IPS-11a (cell line): ENCODE measurements around the gene UACA.

Experiments
- H3K4me3 ChIP-seq: one replicate; pipeline ENCODE4 v1.5.1; 2013; ENCODE audit warnings: low read depth, low read length, control low read depth

The UACA gene

DNA sequence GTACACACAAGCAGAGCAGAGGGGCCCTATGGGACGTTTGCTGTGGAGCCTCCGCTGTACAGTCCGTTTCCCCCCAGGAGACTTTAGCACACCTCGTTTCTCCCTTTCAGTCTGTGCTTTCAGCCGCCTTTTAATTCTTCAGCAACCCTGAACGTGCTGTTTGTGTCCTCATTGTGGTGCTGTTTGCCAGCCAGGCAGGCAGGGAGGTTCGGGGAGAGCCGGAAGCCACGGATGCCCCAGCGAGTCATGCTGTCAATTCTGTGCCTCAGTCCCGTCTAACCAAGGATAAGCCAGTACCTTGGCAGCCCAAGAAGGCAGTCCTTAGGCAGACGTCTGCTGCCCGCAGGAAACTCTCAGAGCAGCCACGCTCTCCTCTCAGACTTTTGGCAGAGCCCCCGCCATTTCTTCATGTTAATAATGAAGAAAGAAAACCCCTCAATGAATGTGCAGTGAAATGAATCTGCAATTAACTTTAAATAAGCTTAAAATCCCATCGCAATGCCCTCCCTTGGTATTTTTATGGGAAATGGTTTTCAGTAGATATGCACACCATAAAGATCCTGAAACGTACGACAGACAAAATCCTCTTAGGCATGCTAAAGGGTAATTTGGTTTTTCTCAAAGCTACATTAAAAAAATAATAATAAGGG, 158.6 kb downstream of the UACA start:
- no peak overlapping the region for H3K4me3 ChIP-seq
